GM11168 (cell line): ENCODE measurements around the gene SDR9C7.
"Not testable (repeated sequence)": the region's sequence is repeated elsewhere in the genome, so short reads cannot be mapped to it uniquely, and the experiment has no call there.

ENCODE experiments used
- in situ Hi-C: fragments of 300-500 bp; cut with MboI; formaldehyde crosslinking; loops from one replicate; pipeline ENCODE4 v1.12.0; 2022; ENCODE audit warnings: low sequenced_read_pairs; ENCODE audit not compliant: unreplicated experiment

The SDR9C7 gene

DNA sequence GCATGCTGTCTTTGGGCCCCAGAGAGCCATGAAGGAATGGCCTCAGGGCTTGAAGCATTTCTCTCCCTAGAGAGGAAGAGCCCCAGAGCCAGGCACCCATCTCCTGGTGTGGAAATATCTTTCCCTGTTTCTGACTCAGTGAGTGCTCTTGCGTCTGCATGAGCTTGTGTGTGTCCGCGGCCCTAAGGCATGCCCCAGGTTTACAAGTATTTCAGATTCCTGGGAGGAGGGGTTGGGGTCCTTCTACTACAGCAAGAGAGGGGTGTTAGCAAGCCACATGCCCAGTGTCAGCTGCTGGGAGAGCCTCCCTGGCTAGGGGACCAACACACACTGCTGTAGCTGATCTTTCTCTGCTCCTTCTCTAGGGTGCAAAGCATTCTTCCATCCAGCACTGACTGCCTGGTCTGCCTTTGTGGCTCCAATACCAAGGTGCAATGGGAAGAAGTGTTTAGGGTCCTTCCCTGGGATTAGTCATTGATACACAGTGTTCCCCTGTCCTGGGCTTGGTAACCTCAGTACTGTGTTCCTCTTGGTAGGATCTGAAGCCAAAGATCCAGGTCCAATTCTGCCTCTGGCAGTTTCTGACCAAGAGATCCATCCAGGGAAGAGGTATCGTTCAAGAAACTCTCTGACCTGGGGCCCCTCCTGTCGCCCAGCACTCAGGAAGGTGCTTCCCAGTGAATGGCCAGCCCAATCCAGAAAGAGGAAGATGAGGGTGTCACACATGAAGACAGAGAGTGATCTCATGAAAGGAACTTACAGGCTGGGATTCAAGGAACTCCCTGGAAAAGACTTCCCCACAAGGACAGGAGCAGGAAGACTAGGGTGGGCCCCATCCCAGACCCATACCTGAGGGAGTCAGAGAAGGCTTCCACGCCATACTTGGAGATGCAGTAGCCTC is 20.1 kb upstream of the SDR9C7 start:
- in situ Hi-C loops, result no loop called here

DNA sequence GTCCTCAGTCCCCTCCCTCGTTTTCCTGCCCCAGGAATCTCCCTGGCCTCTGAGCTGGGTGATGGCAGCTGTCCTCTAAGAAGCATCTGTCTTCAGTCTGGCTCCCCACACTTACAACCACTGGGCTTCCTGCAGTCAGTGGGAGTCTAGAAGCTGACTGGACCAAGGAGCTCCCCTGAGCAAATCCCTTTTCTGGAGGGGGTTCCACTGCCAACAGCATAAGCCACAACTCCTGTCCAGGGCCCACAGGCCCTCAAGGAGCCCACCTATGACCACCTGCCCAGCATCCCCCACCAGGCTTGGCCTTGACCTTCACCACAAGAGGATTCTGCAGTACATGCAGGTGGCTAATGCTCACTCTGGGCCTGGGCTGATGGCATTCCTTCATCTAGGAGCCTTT is 19.1 kb upstream of the SDR9C7 start:
- in situ Hi-C loops, result no loop called here

DNA sequence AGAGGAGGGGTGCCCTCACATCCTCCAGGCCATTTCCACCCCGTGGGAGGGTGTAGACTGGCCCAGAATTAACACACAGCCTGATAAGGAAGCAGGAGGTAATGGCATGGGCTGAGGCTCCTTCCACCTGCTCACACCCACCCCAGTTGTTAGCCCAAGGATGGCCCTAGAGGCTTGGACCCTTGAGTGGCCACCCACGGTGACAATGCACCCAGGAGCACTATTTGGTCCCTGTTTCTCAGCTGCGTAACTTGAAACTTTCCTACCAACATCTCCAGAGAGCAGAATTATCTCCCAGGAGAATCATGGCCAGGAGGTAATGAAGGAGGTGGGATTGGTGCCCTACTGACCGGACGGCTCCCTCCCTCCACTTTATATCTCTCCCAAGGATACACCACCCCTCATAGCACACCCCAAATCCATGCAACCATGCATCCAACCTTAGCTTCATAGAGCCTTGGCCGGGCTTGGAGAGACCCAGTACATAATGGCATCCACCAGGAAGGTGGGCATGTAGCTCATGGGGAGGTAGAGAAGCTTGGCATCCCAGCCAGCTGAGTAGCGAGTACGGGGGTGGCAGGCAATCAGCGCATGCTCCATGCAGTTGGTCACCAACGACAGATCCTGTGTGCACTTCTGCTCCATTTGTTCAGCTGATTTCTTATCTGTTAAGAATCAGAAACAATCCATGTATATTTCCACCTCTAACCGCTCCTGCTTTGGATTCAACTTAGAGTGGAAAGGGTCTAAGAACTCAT is 17.6 kb upstream of the SDR9C7 start:
- in situ Hi-C loops, result no loop called here

DNA sequence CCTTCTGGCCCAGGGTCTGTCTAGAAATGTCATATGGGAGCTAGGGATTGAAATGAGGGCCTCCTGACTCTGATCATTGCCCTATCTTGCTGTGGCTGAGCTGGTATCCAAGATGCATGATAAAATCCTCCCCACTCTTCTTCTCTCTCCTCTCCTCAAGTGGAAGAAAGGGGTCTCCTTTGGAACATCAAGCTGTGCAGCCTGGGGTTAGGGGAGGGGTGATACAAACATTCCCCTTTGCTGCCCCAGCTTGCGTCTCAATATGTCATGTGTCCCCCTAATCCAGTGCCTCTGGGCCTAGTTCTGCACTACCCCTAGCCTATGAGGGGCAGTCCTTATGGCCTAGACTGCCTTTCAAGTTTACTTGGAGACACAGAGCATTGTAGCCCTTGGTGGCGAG is 14.7 kb upstream of the SDR9C7 start:
- in situ Hi-C loops, result no loop called here

DNA sequence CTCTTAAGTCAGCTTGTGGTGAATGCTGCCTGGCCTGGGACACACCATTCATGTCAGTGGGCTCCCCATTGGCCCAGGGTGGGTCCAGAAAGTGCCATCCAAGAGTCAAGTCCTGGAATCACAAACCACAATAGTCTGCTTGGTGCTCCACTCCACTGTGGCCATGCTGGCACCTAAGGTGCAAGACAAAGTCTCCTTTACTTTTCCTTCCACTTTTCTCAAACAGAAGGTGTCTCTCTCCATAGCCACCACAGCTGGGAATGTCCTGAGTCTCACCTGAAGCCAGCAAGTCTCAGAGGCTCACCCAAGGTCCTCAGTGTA is 14.2 kb upstream of the SDR9C7 start:
- in situ Hi-C loops, result no loop called here

DNA sequence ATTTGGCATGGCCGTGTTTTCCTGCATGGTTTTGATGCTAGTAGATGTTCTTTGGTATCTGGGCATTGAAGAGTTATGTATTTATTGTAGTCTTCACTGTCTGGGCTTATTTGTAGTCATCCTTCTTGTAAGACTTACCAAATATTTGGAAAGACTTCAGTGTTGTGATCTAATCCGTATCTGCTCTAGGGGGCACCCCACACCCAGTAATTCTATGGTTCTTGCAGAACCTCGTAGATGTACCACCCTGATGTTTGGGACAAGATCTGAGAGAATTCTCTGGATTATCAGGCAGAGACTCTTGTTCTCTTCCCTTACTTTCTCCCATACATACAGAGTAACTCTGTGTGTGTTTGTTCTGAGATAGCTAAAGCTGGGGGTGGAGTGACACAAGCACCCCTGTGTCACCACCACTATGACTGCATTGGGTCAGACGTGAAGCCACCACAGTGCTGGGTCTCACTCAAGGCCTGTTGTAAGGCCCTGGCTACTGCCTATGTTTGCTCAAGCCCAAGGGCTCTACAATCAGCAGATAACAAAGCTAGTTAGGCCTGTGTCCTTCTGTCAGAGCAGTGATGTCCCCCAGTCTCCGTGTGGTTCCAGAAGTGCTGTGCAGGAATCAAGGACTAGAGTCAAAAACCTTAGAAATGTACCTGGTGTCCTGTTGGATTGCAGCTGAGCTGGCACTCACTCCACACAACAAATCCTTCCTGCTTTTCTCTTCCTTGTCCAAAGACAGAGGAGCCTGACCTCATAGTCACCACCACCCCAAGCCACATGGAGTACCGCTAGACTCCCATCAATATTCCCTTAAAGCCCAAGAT is 13.6 kb upstream of the SDR9C7 start:
- in situ Hi-C loops, result no loop called here

DNA sequence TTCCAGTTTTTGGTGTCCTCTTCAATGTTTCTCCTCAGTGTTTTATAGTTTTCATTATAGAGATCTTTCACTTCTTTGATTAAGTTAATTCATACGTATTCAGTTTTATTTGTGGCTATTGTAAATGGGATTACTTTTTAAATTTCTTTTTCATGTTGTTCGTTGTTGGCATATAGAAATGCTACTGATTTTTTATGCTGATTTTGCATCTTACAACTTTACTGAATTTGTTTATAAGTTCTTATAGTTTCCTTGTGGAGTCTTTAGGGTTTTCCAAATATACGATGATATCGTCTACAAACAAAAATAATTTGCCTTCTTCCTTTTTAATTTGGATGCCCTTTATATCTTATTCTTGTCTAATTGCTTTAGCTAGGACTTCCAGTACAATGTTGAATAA is 9.7 kb upstream of the SDR9C7 start:
- in situ Hi-C loops, result no loop called here

DNA sequence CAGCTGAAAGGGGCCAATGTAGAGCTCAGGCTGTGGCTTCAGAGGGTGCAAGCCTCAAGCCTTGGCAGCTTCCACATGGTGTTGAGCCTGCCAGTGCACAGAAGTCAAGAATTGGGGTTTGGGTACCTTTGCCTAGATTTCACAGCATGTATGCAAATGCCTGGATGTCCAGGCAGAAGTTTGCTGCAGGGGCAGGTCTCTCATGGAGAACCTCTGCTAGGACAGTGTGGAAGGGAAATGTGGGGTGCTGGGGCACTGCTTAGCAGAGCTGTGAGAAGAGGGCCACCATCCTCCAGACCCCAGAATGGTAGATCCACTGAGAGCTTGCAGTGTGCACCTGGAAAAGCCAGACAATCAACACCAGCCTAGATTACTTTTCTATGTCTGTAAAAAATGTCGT is 9.2 kb upstream of the SDR9C7 start:
- in situ Hi-C loops, result not testable (repeated sequence)

DNA sequence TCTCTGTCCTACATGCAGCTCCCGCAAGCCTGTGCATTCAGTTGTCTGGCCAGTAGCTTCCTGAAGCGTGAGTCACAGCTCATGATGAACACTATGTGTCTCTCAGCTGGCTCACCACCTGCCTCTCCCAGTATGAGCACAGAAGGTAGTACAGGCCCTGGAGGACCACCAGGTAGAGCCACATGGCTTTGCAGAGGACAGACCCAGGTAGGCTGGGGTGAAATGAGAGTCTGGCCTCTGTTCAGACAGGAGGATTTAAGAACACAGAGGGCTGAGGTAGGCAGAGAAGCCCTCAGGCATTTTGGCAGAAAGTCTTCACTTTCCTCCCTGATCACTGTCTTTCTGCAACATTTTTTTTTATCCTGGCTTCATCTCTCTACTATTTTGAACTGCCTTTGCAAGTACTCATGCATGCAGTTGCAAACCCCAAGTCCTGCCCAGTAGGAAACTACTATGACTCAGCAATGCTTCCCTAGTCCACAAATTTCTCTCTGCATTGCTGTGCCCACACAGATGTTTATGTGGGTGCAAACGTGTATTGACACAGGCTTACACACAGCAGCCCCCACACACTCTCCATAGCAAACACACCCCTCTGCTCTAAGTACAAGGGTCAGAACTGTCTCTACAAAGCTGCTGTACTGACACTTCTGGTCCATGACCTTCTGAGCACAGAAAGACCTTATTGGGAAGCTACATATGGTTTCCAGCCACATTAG is 7.2 kb upstream of the SDR9C7 start:
- in situ Hi-C loops, result no loop called here

DNA sequence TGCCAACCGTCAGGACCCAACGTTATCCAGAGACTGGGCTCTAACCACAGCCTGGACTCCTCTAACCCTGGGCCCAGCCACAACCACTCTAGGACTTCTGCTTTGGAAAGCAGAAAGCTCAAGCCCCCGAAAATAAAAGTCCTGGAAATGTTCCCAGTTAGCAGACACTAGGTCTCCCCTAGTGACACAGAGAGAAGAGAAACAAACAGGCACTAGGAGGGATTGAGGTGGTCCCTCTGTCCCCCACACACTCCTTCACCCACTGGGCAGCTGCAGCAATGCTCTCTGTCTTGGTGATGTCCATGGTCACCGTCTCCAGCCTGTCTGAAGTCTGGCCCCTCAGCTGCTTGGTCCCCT is 6.7 kb upstream of the SDR9C7 start:
- in situ Hi-C loops, result not testable (repeated sequence)

DNA sequence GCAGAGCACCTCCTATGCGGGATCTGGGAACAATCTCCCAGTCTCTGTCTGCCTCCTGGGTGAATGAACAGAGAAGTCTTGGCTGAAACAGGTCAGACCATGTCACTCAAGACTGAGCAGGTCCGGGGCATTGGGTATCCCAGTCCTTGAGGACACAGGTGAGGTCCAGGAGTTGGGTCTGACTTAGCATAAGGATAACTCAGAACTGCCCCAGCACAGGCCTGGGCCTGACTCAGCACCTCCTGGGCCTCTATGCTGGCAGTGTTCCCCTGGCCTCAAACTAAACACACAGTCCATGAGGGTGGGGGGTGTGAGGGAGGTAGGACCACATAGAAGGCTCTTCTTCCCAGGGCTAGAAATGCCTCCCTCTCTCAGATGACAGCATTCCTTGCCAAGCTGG is 1.5 kb upstream of the SDR9C7 start:
- in situ Hi-C loops, result no loop called here

DNA sequence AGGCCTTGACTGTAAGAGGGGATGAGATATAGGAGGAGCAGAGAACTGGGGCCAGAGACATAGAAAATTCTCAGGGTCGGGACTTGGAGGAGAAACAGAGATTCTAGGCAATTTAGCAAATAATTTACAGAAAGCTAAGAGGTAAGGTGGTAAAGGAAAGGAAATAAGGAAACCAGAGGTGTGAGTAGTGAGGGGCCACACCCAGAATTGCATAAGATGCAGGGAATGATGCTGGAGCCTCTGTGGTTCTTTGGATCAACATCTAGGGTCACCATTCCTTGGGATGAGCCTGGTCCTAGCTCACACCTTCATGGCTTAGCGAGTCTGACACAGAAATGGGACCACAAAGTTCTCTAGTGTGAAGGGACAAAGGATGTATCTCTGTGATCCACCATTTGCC is 949 bp upstream of the SDR9C7 start:
- in situ Hi-C loops, result no loop called here

DNA sequence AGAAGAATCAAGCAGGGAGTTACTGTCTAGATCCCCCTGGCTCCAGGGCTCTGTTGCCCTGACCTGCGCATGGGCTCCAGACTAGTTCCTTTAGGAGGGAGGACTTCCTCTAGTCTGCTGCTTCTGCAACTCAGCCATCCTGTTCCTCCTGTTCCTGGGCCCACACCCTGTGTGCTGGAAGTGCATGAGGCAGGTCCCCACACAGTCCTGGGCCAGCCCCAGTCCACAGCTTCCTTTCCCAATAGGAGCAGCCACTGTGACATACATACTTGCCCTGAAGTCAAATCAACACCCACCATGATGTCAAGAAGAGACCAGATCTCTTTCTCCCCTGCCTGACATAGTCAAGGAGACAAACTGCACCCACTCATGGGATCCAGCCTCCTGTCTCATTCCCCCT is 1.3 kb downstream of the SDR9C7 start:
- in situ Hi-C loops, result no loop called here

DNA sequence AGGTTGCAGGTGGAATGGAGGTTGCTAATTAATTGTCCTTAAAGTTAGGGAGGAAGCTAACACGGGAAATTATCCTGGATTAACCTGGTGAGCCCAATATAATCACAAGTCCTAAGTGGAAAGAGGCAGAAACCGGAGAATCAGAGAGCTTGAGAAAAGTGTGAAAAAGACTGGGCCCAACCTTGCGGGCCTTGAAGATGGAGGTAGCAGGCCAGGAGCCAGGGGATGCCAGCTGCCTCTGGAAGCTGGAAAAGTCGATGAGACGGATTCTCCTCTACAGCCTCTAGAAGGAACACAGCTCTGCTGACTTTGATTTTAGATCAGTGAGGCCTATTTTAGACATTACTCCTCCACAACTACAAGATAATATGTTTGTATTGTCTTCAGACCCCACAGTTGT is 2.1 kb downstream of the SDR9C7 start:
- in situ Hi-C loops, result no loop called here

DNA sequence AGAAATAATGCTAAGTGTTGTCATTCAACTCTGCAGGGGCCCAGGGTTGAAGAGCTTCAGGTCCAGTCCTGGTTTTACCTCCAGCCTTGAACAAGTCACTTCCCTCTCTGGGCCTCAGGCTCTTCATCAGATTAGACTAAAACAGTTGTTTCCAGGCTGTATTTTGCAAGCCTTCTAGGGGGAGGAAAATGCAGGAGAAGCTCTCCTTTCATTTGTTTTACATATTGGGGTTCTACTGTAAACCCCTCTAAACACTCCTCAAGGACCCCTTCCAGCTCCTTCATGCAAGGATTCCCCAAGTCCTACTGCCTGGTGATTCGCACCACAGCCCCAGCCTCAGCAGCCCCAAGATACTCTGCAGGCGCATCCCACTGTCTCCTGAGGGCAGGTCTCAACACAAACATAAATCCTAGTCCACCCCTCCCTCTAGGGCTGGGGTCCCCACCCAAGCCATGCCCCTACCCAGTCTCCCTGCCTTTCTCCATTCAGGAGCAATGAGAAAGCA is 2.7 kb downstream of the SDR9C7 start:
- in situ Hi-C loops, result no loop called here

DNA sequence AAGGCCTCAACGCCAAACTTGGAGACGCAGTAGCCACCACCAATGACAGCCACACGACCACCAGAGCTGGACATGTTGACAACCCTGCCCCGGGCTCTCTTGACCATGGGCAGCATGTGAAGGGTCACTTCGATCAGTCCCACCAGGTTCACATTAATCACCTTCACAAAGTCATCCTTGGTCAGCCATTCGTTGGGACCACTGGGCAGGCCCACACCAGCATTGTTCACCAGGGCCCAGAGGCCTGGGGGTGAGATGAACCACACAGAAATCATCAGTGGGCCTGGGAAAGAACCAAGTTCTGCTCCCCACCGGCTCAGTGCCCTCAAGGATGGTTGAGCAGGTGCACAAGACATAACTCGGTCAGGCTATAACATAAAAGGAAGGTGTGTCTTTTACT is 4.0 kb downstream of the SDR9C7 start:
- in situ Hi-C loops, result no loop called here

DNA sequence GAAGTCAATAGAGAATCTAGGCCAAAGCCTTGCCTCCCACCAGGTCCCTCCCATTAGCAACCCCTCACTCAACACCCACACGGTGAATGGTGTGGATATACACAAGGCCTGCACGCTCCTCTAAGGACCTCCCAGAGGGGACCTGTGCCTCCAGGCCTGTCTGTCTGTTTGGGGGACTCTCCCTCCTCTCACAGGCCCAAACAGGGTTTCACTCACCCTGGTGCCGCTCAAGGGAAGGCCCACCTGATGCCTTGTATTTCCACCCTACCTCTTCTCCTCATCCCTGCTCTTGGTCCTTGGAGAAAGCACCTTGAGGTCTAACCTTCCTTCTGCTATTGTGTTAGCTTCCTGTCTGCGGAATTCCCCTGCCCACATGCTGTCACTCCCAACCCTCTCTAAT is 4.4 kb downstream of the SDR9C7 start:
- in situ Hi-C loops, result no loop called here

DNA sequence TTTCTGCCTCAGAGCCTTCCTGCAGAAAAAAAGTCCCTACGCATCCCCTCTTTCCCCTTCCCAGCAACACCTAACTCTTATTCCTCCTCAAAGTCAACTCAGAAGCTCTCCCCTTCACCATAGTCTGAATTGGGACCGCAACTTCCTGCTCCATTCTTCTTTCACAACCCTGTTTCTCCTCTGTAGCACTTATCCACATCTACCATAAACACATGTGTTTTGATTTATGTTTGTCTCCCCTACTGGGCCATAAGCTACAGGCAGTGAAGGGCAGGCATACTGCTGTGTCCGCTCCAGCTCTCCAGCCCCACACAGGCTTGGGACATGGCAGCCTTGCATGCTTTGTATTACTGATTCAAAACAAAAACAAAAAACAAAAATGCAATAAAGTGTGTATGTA is 5.9 kb downstream of the SDR9C7 start:
- in situ Hi-C loops, result no loop called here

DNA sequence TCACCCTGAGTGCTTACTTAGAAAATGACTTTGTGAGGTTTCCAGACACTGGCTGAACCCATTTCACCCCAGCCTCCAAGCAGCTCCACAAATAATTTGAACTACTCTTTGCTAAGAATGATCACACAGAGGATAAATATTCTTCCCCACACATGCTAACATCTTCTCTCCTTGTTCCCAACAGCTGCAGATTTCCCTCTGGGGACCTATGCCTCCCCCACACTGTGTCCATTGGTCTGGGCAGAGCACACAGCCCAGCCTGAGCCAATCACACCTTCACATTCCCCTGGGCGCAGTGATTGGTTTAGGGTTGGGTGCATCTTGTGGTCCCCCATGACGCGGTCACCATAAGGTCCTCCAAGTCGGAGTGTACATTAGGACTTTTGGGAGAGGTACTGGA is 6.9 kb downstream of the SDR9C7 start:
- in situ Hi-C loops, result no loop called here

DNA sequence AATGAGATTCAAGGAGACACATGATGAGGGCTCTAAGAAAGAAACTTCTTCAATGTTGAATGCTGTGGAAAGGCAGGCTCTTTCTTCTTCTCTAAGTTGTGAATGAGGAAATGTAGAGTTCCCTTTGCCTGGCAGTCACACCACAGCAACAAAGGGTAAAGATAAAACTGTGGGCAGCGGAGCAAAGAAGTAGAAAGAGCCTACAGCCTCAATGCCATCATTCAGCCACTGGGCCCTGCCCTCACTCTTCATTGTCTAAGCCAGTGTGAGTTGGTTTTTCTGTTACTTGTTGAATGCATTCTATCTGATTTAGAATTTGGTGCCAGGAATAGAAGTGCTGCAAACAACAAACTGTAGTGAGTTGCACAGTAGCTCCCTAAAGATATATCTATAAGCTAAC is 12.2 kb downstream of the SDR9C7 start:
- in situ Hi-C loops, result no loop called here
